Activated CD4-positive, CD25-positive, alpha-beta regulatory T cell treated with anti-CD3 and anti-CD28 coated beads, Interleukin-2, amount 50 U/mL, for 16 hours (primary cell): ENCODE results near the gene PSD4.

Experiments
- DNase-seq: peaks from one replicate; pipeline ENCODE4 v3.0.0-alpha.2; 2020; ENCODE audit warnings: low read depth, low spot score

The PSD4 gene

GRCh38 chr2:113167115-113167932 is 6.4 kb upstream of the PSD4 start:
- DNase-seq = no peak

GRCh38 chr2:113167962-113168340 is 5.8 kb upstream of the PSD4 start:
- DNase-seq = no peak

- no peak for DNase-seq
These were observed 4.7 kb upstream of the PSD4 start for GRCh38 chr2:113169002-113169530.

- DNase-seq = no peak
These were observed 4.2 kb upstream of the PSD4 start for GRCh38 chr2:113169586-113169985.

DNA sequence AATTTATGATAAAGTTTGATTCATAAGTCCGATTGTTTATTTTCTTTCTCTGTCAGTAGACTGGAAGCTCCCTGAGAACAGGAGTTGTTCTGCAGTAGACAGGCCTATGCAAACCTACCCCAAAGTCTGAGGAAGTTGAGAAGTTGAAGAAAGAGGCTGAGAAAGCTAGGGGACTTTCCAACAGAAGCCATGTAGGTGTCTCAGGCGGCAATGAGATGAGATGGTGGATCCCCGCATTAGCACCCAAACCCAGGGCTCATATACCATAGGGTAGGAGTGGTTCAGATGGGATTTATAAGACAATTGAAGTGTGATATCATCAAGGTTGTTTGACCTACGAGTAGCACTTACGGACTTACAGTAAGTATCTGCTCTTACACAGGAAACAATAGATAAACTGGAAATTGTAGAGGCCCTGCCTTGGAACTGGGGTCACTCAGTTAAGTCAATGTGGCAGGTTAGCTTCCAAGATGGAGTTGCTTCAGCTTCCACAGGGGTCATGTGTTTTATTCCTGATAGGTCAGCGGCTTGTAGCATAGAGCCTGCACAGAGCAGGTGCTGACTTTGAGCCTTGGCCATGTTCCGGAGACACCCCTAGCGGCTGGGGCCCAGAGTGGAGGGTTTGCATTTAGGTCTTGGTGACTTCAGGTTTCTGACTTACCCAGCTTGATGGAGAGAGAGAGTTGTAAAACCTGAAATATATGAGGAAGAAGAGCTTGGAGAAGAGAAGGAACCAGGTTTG is 2.3 kb upstream of the PSD4 start:
- no peak for DNase-seq

GRCh38 chr2:113172721-113173541 is 840 bp upstream of the PSD4 start:
- no peak for DNase-seq

GRCh38 chr2:113174376-113174750 is 592 bp downstream of the PSD4 start:
- no peak for DNase-seq

GRCh38 chr2:113175042-113175628 is 1.4 kb downstream of the PSD4 start:
- DNase-seq = peak; percentile 43

DNA sequence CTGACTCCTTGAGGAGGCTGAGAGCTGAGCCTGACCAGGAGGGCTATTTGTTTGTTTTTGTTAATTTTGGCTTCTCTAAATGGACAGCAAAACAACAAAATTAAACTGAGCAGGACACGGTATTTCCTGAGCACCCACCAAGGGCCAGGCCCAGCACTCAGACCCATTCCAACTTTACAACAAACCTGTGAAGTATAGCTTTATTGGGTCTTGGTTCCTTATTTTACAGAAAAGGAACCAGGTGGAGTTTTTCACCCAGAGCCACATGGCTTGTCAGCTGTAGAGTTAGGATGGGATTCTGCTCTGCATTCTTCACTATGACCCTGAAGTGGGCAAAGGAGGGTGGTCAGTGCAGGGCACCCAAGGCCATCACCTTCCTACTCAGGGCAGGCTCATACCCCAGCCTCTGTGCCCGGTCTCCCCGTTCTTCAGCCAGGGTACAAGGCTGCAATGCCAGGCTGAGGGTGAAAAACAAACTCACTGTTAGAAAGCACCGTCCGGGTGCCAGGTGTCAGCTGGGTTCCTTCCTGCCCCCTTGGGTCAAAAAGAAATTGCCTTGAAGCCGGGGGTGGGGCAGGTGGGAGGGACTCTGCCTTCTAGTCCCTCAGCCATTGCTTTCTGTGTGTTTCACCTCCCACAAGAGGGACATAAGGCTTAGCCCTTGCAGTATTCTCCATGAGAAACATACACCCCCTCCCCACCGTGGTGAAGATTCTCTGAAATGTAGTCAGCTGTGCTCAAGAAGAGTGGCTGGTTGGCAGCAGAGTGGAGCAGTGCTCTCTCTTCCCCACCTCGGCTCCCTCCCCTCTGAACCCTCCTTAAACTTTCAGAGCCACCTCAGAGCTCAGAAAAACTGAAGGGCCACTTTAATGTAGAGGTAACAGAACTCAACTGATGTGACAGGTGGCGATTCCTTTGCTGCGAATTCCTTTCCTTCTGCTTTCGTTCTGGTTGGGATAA is 2.2 kb downstream of the PSD4 start:
- DNase-seq = no peak

DNA sequence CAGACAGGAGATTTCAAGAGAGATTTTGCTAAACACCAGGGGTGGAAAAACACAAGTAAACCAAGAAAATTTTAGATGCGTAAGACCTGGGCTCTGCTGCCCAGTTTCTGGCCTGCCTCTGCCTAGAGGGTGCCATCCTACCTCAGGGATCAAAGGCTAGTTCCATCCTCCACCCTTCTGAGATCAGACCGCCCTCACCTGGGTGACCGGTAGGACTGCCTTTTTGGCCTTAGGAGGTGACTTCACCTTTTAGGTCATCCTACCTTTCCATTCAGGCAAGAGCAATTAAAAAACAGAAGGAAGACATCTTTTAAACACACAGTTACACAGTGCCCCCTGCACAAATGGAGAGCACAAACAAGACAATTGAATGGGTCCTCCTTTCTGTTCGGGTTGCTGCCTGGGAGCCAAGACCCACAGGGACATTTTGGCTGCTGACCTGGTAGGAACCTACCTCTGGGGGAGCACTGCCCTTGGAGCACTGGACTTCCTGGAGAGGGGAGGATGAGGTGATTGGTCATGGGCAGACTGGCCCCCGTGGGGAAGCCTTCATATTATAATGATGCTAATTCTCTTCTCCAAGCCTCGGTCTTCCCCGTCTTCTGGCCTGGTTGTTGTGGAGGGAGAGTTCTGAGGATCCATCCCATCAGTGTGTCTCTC is 3.1 kb downstream of the PSD4 start:
- no peak for DNase-seq

DNA sequence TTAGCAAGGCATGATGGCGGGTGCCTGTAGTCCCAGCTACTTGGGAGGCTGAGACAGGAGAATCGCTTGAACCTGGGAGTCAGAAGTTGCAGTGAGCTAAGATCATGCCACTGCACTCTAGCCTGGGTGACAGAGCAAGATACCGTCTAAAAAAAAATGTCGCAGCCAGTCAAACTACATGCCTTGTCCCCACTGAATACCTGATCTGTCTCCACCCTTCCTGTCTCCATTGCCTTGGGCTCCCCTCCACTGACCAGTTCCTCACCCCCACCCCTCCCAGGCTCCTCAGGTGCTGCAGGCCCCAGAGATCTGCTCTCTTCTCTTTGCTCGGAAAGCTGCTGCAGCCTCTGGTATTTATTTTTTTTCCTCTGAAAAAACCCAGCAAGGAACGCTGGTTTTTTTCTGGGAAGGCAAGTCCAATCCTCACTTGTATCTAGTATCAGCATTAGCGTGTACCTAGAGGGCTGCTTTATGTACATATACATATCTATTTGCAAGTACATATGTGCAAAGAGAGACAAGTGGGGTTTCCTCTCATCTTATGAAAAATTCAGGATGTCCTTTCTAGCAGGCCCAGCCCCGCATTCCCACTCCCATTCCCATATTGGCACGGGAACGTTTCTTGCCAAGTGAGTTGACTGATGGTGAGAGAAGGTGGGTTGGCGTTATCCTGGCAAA is 4.4 kb downstream of the PSD4 start:
- no peak for DNase-seq

- no peak for DNase-seq
These were observed 5.1 kb downstream of the PSD4 start for GRCh38 chr2:113178891-113179290.

- no peak for DNase-seq
These were observed 5.8 kb downstream of the PSD4 start for GRCh38 chr2:113179446-113180045.

DNA sequence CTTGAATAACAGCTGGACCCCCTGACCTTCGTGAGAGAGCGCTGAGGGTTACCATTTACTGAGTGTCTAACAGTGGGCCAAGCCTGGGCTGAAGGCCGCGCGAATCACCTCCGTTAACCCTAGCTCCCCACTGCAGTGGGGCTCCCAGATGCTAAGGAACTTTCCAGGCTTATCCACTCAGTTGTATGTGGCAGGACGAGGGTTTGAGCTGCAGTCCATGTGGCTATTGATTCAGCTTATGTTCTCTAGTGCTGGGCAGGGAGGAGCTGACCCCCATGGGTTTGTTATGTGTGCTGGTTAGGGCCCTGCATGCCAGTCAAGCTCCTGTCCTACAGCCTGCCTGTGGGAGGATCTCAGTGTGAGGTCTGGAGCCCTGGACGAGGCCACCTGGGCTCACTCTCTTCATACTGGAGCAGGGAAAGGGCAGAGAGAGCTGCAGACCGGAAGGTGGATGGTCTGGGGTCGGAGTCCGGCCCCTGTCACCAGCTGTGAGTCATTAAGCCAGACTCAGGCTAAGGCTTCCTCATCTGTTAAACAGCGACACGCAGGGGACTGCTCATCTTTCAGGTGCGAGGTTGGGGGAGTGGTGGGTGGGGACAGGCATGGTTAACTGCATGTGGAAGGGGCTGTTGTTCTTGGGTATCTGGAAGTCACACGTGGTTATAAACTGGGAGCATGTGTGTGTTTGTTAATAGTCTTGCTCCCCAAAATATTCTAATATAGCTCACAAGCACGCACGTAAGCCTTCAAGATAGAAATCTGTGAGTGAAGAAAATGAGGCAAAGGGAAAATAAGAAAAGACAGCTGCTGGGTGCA is 6.6 kb downstream of the PSD4 start:
- DNase-seq = no peak

DNA sequence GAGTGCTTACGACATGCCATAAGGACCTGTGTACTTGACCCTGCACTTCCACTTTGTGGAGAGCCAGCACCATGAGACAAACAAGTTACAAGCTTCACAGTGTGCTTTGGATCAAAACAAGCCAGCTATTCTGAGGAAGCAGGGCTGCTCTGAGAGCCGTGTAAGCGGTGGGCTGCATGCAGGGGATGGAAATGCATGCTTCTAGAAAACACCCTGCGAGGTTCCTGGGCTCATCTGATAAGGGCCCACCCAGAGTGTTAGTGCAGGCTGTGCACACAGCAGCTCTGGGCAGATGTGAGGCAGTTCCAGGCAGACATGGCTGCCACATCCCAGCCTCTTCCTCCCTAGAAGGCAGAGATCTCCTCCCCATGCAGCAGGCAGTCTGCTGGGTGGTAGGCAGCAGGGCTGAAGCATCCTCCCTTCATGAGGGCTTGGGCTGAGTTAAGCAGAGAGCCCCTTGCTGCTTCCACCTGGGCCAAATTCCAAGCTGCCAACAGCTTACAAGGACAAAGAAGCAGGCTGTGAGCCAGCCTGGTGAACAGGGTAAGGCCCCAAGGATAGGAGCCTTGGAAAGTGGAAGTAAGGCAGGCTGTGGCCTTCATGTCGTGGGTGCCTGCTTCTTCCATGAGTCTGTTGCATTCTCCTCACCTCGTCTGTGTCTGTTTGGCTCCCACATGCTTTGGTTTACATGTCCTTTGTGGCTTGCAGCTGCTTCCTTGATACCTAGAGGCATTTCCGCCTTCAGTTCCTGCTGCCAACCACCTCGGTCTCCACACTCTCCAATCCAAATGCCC is 7.7 kb downstream of the PSD4 start:
- no peak for DNase-seq

DNA sequence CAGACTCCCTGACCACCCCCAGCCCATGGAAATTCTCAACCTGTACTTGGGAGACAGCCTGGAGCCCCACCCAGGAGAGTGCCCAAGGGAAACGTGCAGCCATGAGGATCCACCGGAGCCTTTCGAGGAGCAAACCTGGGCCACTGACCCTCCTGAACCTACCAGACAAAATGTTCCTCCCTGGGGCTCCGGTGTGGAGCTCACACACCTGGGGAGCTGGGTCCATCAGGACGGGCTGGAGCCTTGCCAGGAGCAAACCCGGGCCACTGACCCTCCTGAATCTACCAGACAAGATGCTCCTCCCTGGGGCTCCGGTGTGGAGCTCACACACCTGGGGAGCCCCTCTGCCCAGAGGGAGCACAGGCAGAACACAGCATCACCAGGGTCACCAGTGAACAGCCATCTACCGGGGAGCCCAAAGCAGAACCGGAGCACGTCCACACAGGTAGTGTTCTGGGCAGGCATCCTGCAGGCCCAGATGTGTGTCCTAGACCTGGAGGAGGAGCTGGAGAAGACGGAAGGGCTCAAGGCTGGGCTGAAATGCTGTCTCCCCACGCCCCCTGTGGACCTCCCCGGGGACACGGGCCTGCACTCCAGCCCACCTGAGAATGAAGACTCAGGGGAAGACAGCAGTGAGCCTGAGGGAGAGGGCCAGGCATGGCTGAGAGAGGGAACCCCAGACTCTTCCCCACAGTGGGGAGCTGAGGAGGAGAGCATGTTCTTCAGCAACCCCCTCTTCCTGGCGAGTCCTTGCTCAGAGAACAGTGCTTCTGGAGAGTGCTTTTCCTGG is 8.9 kb downstream of the PSD4 start:
- DNase-seq = no peak
